ENCODE measurements around the gene KIZ.

Gene KIZ

GRCh38 chr20:21105429-21106170, 20.3 kb upstream of the KIZ start:
- DNase-seq: no peak

- DNase-seq: no peak
Observed at GRCh38 chr20:21106171-21107017, 19.5 kb upstream of the KIZ start, which contains the start of gene LINC00237. TSS of gene LINC00237 (minus strand) at chr20:21106358.

- no peak for DNase-seq
Observed at GRCh38 chr20:21109144-21109543, 16.7 kb upstream of the KIZ start.

GRCh38 chr20:21110811-21111210, 15.1 kb upstream of the KIZ start:
- DNase-seq: no peak

- DNase-seq: no peak
Observed at GRCh38 chr20:21111416-21111815, 14.5 kb upstream of the KIZ start.

GRCh38 chr20:21113697-21114096, 12.2 kb upstream of the KIZ start:
- DNase-seq: no peak

GRCh38 chr20:21114584-21114983, 11.3 kb upstream of the KIZ start:
- DNase-seq: no peak

- DNase-seq: no peak
Observed at GRCh38 chr20:21117521-21117920, 8.4 kb upstream of the KIZ start.

GRCh38 chr20:21118138-21118537, 7.7 kb upstream of the KIZ start:
- DNase-seq: no peak

- no peak for DNase-seq
Observed at GRCh38 chr20:21118782-21119181, 7.1 kb upstream of the KIZ start.

GRCh38 chr20:21124190-21124589, 1.7 kb upstream of the KIZ start:
- DNase-seq: no peak

- no peak for DNase-seq
Observed at GRCh38 chr20:21125072-21125848, 622 bp upstream of the KIZ start.

GRCh38 chr20:21126581-21126870, 644 bp downstream of the KIZ start:
- no peak for DNase-seq

GRCh38 chr20:21127201-21127981, 1.5 kb downstream of the KIZ start:
- DNase-seq: no peak

GRCh38 chr20:21129861-21130260, 4.0 kb downstream of the KIZ start:
- DNase-seq: no peak

- no peak for DNase-seq
Observed at GRCh38 chr20:21133404-21133803, 7.5 kb downstream of the KIZ start.

GRCh38 chr20:21133917-21134622, 8.2 kb downstream of the KIZ start:
- no peak for DNase-seq

GRCh38 chr20:21134883-21135493, 9.1 kb downstream of the KIZ start:
- DNase-seq: no peak

GRCh38 chr20:21136015-21136732, 10.3 kb downstream of the KIZ start:
- DNase-seq: no peak

GRCh38 chr20:21137078-21137477, 11.2 kb downstream of the KIZ start:
- no peak for DNase-seq
